ENCODE measurements around the gene QRICH2.
"Not testable (repeated sequence)": the region's sequence is repeated elsewhere in the genome, so short reads cannot be mapped to it uniquely, and the experiment has no call there.

QRICH2 gene

GRCh38 chr17:76226749-76227148, 81.3 kb downstream of the QRICH2 start:
- not testable (repeated sequence) for H3K27me3 ChIP-seq (ENCODE audit: control insufficient read depth, insufficient read depth, low read length); H3K4me3 ChIP-seq (ENCODE audit: low read depth, low read length); H3K4me1 ChIP-seq (ENCODE audit: control insufficient read depth, insufficient read depth, low read length); H3K9ac ChIP-seq (ENCODE audit: low read length); H3K36me3 ChIP-seq (ENCODE audit: control insufficient read depth, insufficient read depth, low read length); H3K9me3 ChIP-seq (ENCODE audit: control insufficient read depth, insufficient read depth, low read depth, low read length); H3K27ac ChIP-seq (ENCODE audit: low read depth, low read length)

GRCh38 chr17:76225373-76226086, 82.5 kb downstream of the QRICH2 start:
- H3K27me3 ChIP-seq (ENCODE audit: control insufficient read depth, insufficient read depth, low read length); H3K9me3 ChIP-seq (ENCODE audit: control insufficient read depth, insufficient read depth, low read depth, low read length); H3K27ac ChIP-seq (ENCODE audit: low read depth, low read length); H3K9ac ChIP-seq (ENCODE audit: low read length); H3K4me1 ChIP-seq (ENCODE audit: control insufficient read depth, insufficient read depth, low read length); H3K4me3 ChIP-seq (ENCODE audit: low read depth, low read length); H3K36me3 ChIP-seq (ENCODE audit: control insufficient read depth, insufficient read depth, low read length): not testable (repeated sequence)

Data from HUES6 (cell line).